ENCODE results near the gene PITPNM1. TPM values are rescaled to one million over a fixed set of nuclear protein-coding genes. Genes with fewer than 3 reads are reported as not detected.

Gene PITPNM1
- total and polyA plus RNA-seq, 2 experiments from 2014 or later = 26.3 to 39.8 TPM

DNA sequence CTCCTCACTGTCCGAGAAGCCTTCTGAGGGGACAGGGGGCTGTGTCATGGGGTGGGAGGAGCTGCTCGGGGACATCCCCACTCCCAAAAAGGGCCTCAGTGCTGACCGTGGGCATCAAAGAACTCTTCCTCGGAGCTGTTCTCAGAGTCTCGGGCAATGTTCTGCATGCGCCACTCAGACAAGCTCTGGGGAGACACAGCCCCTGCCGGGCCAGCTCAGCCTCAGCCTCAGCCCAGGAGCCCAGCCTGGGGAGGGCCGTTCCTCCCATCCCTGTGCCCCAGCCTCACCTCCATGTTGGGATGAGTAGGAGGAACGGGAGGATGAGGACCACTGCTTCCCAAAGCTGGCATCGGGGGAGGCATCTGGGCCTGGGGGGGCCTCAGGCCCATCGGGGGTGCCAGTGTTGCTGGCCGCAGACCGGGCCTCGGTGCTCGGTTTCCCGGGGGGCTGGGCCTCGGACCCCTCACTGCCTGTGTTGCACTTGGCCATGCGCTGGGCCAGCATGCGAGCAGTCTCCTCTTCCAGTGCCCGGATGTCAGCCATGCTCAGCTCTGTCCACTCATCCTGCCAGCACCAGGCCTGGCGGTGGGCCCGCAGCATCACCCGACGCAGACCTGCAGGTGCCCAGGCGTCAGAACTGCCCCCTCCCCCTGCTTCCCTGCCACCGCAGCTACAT, 5.2 kb downstream of the PITPNM1 start:
- no peaks in the 10 kb centered on the region for H3K9me2 ChIP-seq (replicated peaks; ENCODE audit: insufficient read depth)
- WGBS (ENCODE audit: low lambda C conversion rate, missing lambda C conversion rate) = 97% methylated on average over 19 of the region's 26 CpGs
- no peaks in the 10 kb centered on the region for H3K36me3 ChIP-seq (replicated peaks; ENCODE audit: insufficient read depth, low read depth)
- no peak for DNase-seq (ENCODE audit: low spot score)
- peaks cover 9% of the 10 kb centered on the region for H4K20me1 ChIP-seq (ENCODE audit: insufficient read depth, poor library complexity, severe bottlenecking)
- no peak overlapping the region for H3K4me3 ChIP-seq
- no peak overlapping the region for H2AFZ ChIP-seq
- no peaks in the 10 kb centered on the region for H3K4me1 ChIP-seq (ENCODE audit: insufficient read depth)
- peaks cover 10% of the 10 kb centered on the region for H3K79me2 ChIP-seq
- H3K4me2 ChIP-seq = no peak overlapping the region
- H3K27me3 ChIP-seq = no peaks in the 10 kb centered on the region
- TF ChIP-seq EZH2phosphoT487 (IDR thresholded peaks at IDR 0.05; ENCODE audit: low read depth, severe bottlenecking, unreplicated experiment) = no peak
- TF ChIP-seq, protein P1, sequence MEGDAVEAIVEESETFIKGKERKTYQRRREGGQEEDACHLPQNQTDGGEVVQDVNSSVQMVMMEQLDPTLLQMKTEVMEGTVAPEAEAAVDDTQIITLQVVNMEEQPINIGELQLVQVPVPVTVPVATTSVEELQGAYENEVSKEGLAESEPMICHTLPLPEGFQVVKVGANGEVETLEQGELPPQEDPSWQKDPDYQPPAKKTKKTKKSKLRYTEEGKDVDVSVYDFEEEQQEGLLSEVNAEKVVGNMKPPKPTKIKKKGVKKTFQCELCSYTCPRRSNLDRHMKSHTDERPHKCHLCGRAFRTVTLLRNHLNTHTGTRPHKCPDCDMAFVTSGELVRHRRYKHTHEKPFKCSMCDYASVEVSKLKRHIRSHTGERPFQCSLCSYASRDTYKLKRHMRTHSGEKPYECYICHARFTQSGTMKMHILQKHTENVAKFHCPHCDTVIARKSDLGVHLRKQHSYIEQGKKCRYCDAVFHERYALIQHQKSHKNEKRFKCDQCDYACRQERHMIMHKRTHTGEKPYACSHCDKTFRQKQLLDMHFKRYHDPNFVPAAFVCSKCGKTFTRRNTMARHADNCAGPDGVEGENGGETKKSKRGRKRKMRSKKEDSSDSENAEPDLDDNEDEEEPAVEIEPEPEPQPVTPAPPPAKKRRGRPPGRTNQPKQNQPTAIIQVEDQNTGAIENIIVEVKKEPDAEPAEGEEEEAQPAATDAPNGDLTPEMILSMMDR (IDR thresholded peaks at IDR 0.05; ENCODE audit: poor library complexity) = no peak
- no peak for TF ChIP-seq EZH2 (IDR thresholded peaks at IDR 0.05; ENCODE audit: borderline replicate concordance)
- no peak overlapping the region for H3K27ac ChIP-seq
- H3K9me3 ChIP-seq (ENCODE audit: low read depth) = no peaks in the 10 kb centered on the region

DNA sequence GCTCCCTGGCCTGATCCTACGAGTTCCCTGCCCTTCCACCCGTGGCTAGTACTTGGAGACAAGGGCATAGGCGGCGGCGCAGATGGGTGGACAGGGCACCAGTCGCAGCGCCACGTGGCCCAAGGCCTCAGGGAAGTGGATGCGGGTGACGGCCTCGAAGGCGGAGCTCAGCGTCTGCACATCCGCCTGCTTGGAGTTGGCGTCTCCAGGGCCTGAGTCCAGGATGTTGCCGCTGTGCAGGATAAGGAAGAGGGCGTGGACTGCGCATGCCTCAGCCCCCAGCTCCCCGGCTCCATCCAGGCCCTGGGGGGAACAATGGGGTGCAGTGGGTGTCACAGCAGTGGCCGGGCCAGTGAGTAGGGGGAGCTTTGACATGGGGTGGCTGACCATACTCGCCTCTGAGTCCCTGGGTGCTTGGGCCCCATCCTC, 6.6 kb downstream of the PITPNM1 start:
- H3K27me3 ChIP-seq = no peaks in the 10 kb centered on the region
- WGBS (ENCODE audit: low lambda C conversion rate, missing lambda C conversion rate) = 97% methylated on average over 21 of the region's 21 CpGs
- H3K4me3 ChIP-seq = no peak overlapping the region
- no peak overlapping the region for H2AFZ ChIP-seq
- H3K4me2 ChIP-seq = no peak overlapping the region
- TF ChIP-seq EZH2phosphoT487 (IDR thresholded peaks at IDR 0.05; ENCODE audit: low read depth, severe bottlenecking, unreplicated experiment) (no peak), EZH2 (IDR thresholded peaks at IDR 0.05; ENCODE audit: borderline replicate concordance) (no peak)
- TF ChIP-seq, protein P1 (IDR thresholded peaks at IDR 0.05; ENCODE audit: poor library complexity) = no peak
- no peak overlapping the region for H3K27ac ChIP-seq
- H3K36me3 ChIP-seq (replicated peaks; ENCODE audit: insufficient read depth, low read depth) = no peaks in the 10 kb centered on the region
- H3K9me2 ChIP-seq (replicated peaks; ENCODE audit: insufficient read depth) = no peaks in the 10 kb centered on the region
- no peaks in the 10 kb centered on the region for H3K9me3 ChIP-seq (ENCODE audit: low read depth)
- H4K20me1 ChIP-seq (ENCODE audit: insufficient read depth, poor library complexity, severe bottlenecking) = peaks cover 5% of the 10 kb centered on the region
- no peaks in the 10 kb centered on the region for H3K4me1 ChIP-seq (ENCODE audit: insufficient read depth)
- peaks cover 6% of the 10 kb centered on the region for H3K79me2 ChIP-seq
- DNase-seq (ENCODE audit: low spot score) = no peak

DNA sequence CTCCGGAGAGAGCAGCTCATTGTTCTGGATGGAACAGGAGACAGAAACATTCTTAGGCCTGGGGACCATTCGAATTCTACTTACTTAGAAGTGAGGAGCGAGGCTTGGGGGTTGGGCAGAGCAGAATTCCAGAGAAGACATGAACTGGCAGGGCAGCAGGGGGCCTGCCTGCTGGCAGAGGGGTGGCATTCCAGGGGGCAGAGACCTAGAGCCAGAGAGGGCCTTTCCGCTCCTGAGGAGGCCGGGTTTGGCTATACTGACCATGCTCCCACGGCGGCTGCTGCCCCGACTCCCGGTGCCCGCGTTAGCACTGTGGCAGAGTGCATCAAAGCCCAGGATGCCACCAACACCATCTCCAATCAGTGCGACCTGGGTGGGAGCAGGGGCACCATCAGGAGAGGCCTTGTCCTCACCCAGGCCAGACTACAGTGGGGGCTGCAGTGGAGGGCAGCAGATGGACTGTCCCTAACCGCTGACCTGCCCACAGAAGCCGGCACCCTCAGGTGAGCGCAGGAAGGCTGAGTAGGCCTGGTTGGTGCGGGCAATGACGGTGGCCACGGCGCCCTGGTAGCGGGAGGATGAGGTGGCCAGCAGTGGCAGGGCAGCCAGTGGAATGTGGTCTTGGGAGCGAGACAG, 7.4 kb downstream of the PITPNM1 start:
- no peaks in the 10 kb centered on the region for H4K20me1 ChIP-seq (ENCODE audit: insufficient read depth, poor library complexity, severe bottlenecking)
- no peaks in the 10 kb centered on the region for H3K4me1 ChIP-seq (ENCODE audit: insufficient read depth)
- no peaks in the 10 kb centered on the region for H3K79me2 ChIP-seq
- H3K4me2 ChIP-seq = no peak overlapping the region
- H3K27me3 ChIP-seq = no peaks in the 10 kb centered on the region
- H3K27ac ChIP-seq = no peak overlapping the region
- H3K4me3 ChIP-seq = no peak overlapping the region
- no peaks in the 10 kb centered on the region for H3K9me2 ChIP-seq (replicated peaks; ENCODE audit: insufficient read depth)
- TF ChIP-seq EZH2phosphoT487 (IDR thresholded peaks at IDR 0.05; ENCODE audit: low read depth, severe bottlenecking, unreplicated experiment) (no peak), EZH2 (IDR thresholded peaks at IDR 0.05; ENCODE audit: borderline replicate concordance) (no peak)
- TF ChIP-seq, protein P1 (IDR thresholded peaks at IDR 0.05; ENCODE audit: poor library complexity) = no peak
- no peaks in the 10 kb centered on the region for H3K9me3 ChIP-seq (ENCODE audit: low read depth)
- WGBS (ENCODE audit: low lambda C conversion rate, missing lambda C conversion rate) = 96% methylated on average over 21 of the region's 21 CpGs
- no peaks in the 10 kb centered on the region for H3K36me3 ChIP-seq (replicated peaks; ENCODE audit: insufficient read depth, low read depth)
- no peak overlapping the region for H2AFZ ChIP-seq
- DNase-seq (ENCODE audit: low spot score) = no peak

All from hepatocyte (in vitro differentiated cells).